K562 (cell line): ENCODE results near the gene VPS33B. TPM values are rescaled to one million over a fixed set of nuclear protein-coding genes. Genes with fewer than 3 reads are reported as not detected.
A peak's percentile ranks its signal among the peaks of the same experiment; 100 is the strongest.

ENCODE experiments used
- ATAC-seq: fragments of 200-7000 bp; cut with Tn5 transposase; 3 replicates; pipeline ENCODE4 v1.9.1; 2020; ENCODE audit warnings: moderate library complexity
- BruUV-seq: library from RNA; stranded (reverse); fragments of 400-500 nt; replicated peaks from 2 replicates; lab custom pipeline; 2021; lab: Mats Ljungman, UMichigan
- CTCF ChIA-PET: fragments of 300-600 bp; formaldehyde crosslinking; extraction: SDS; loops from one replicate; lab custom pipeline; 2021; ENCODE audit warnings: low intra/inter-chr PET ratio; lab: Yijun Ruan, JAX
- POLR2A ChIA-PET: fragments of 300-600, 350-650 bp; sonication (Branson Sonifier 250); formaldehyde crosslinking; extraction: SDS; loops from one replicate; lab custom pipeline; 2021; ENCODE audit warnings: antibody characterized with exemption, inconsistent platforms; lab: Yijun Ruan, JAX
- DNase-seq, 4 experiments: peaks; one replicate each; pipeline versions ENCODE4 v3.0.0 to v3.0.0-alpha.2; 2011 to 2018; ENCODE audit warnings: low spot score in 3 of 4, mixed read lengths in 3 of 4; ENCODE audit errors: extremely low read depth in 1 of 4
- FAIRE-seq: peaks from 2 replicates; lab custom pipeline; 2011; peaks lifted over from hg19 to GRCh38; lab: Jason Lieb, UNC
- H2AFZ ChIP-seq: 2 replicates; pipeline ENCODE4 v1.6.0; 2011; ENCODE audit warnings: low read depth, low read length, control low read depth, inconsistent platforms
- H3K27ac ChIP-seq: fragments of 200-600 bp; 3 replicates; pipeline ENCODE4 v1.8.0; 2011; ENCODE audit warnings: low read depth, mild to moderate bottlenecking, control low read depth, inconsistent platforms, low read length, moderate library complexity, mixed read lengths; ENCODE audit errors: extremely low read depth
- H3K27me3 ChIP-seq, 2 experiments: fragments of 300-600 bp in 1 of 2; 2 replicates in 1 of 2; 3 replicates in 1 of 2; pipeline versions ENCODE4 v1.6.0 to v1.8.0; 2011; ENCODE audit warnings: inconsistent platforms in 2 of 2, low read length in 2 of 2, mild to moderate bottlenecking in 1 of 2, mixed read lengths in 1 of 2, moderate library complexity in 1 of 2; ENCODE audit not compliant: control insufficient read depth in 2 of 2, insufficient read depth in 2 of 2
- H3K36me3 ChIP-seq: fragments of 300-600 bp; 3 replicates; pipeline ENCODE4 v1.8.0; 2011; ENCODE audit warnings: mild to moderate bottlenecking, low read length, inconsistent platforms; ENCODE audit not compliant: control insufficient read depth, insufficient read depth
- H3K4me1 ChIP-seq, 2 experiments: fragments of 200-600 bp in 1 of 2; replicated peaks in 1 of 2; 2 replicates in 1 of 2; 3 replicates in 1 of 2; pipeline versions ENCODE4 v1.5.1 to v1.8.0; 2011; ENCODE audit warnings: inconsistent platforms in 2 of 2, low read length in 2 of 2, mild to moderate bottlenecking in 1 of 2, mixed read lengths in 1 of 2, moderate library complexity in 1 of 2; ENCODE audit not compliant: control insufficient read depth in 2 of 2, insufficient read depth in 2 of 2
- H3K4me2 ChIP-seq: 2 replicates; pipeline ENCODE4 v1.6.1; 2011; ENCODE audit warnings: low read length, control low read depth, inconsistent platforms, mixed read lengths; ENCODE audit not compliant: insufficient read depth
- H3K4me3 ChIP-seq: fragments of 200-600 bp; sonication (generic), shearing (Covaris generic); 2 replicates; pipeline ENCODE4 v1.5.1; 2016; ENCODE audit warnings: control low read depth, inconsistent platforms
- H3K79me2 ChIP-seq: fragments of 200-600 bp; 3 replicates; pipeline ENCODE4 v1.8.0; 2011; ENCODE audit warnings: low read length, inconsistent platforms; ENCODE audit not compliant: control insufficient read depth, insufficient read depth
- H3K9ac ChIP-seq, 2 experiments: 2 replicates each; pipeline versions ENCODE4 v1.6.0 to v1.6.1; 2011; ENCODE audit warnings: low read depth in 2 of 2, low read length in 2 of 2, control low read depth in 1 of 2, inconsistent platforms in 1 of 2, mild to moderate bottlenecking in 1 of 2, mixed read lengths in 1 of 2; ENCODE audit not compliant: insufficient read depth in 1 of 2
- H3K9me1 ChIP-seq: one replicate; pipeline ENCODE4 v1.6.0; 2011; ENCODE audit warnings: inconsistent platforms, mild to moderate bottlenecking, low read length, moderate library complexity; ENCODE audit not compliant: control insufficient read depth, insufficient read depth
- H3K9me3 ChIP-seq: replicated peaks from 2 replicates; pipeline ENCODE4 v1.5.1; 2011; ENCODE audit warnings: low read depth, low read length, inconsistent platforms; ENCODE audit not compliant: control insufficient read depth, insufficient read depth
- H4K20me1 ChIP-seq: replicated peaks from 2 replicates; pipeline ENCODE4 v1.6.1; 2011; ENCODE audit warnings: low read length, inconsistent platforms, mixed read lengths; ENCODE audit not compliant: control insufficient read depth, insufficient read depth
- BCL6 ChIP-seq: fragments of 250-450 bp; sonication (Bioruptor Pico); IDR thresholded peaks from 2 replicates; pipeline ENCODE4 v1.4.0; 2020
- CREB1 ChIP-seq, 2 experiments: sonication (generic) in 1 of 2; formaldehyde crosslinking in 1 of 2; IDR thresholded peaks; 2 replicates each; pipeline versions ENCODE4 v1.6.1 to v1.8.0; 2012 to 2022; ENCODE audit warnings: inconsistent platforms in 1 of 2, mild to moderate bottlenecking in 1 of 2, missing genetic modification reagents in 1 of 2, moderate library complexity in 1 of 2
- DDX20 ChIP-seq: fragments of 450-650 bp; IDR thresholded peaks from 2 replicates; pipeline ENCODE4 v1.6.1; 2016; ENCODE audit warnings: missing genetic modification characterization, low read depth, mild to moderate bottlenecking, missing compliant biosample characterization, moderate library complexity
- FOXA3 ChIP-seq, 2 experiments: fragments of 450-650 bp in 1 of 2; sonication (generic) in 1 of 2; formaldehyde crosslinking; IDR thresholded peaks in 1 of 2; conservative IDR thresholded peaks in 1 of 2; 2 replicates each; pipeline versions ENCODE4 v1.4.0 to v1.8.0; 2020 to 2022; ENCODE audit warnings: mild to moderate bottlenecking in 2 of 2, missing genetic modification reagents in 1 of 2
- MIER1 ChIP-seq: fragments of 450-650 bp; IDR thresholded peaks from 2 replicates; pipeline ENCODE4 v1.6.1; 2016; ENCODE audit warnings: antibody characterized with exemption, mild to moderate bottlenecking, low read depth
- NCOA6 ChIP-seq: fragments of 450-650 bp; IDR thresholded peaks from 2 replicates; pipeline ENCODE4 v1.6.1; 2017; ENCODE audit warnings: mild to moderate bottlenecking
- NFIC ChIP-seq: fragments of 450-650 bp; IDR thresholded peaks from 2 replicates; pipeline ENCODE4 v1.6.1; 2017; ENCODE audit warnings: mild to moderate bottlenecking, inconsistent platforms
- RBM34 ChIP-seq: fragments of 200-400 bp; formaldehyde crosslinking; IDR thresholded peaks from 2 replicates; pipeline ENCODE4 v1.6.1; 2018; ENCODE audit warnings: low read length, borderline replicate concordance; ENCODE audit not compliant: insufficient read depth
- STAT5A ChIP-seq: IDR thresholded peaks from 2 replicates; pipeline ENCODE4 v1.6.1; 2012; ENCODE audit warnings: low read length, inconsistent platforms, borderline replicate concordance
- WHSC1 ChIP-seq: IDR thresholded peaks from one replicate; pipeline ENCODE4 v1.6.1; 2012; ENCODE audit warnings: low read length, control low read depth, inconsistent platforms
- ZEB2 ChIP-seq: fragments of 450-650 bp; IDR thresholded peaks from 2 replicates; pipeline ENCODE4 v1.6.1; 2016
- ZFPM2 ChIP-seq: fragments of 250-450 bp; sonication (Bioruptor Pico); IDR thresholded peaks from 2 replicates; pipeline ENCODE4 v1.5.1; 2022; ENCODE audit warnings: mild to moderate bottlenecking
- ZNF445 ChIP-seq: fragments of 250-450 bp; sonication (Bioruptor Pico); IDR thresholded peaks from 2 replicates; pipeline ENCODE4 v1.4.0; 2020; ENCODE audit warnings: low read depth, mild to moderate bottlenecking, moderate library complexity
- ZNF785 ChIP-seq: fragments of 250-450 bp; sonication (Bioruptor Pico); IDR thresholded peaks from 2 replicates; pipeline ENCODE4 v1.4.0; 2020; ENCODE audit warnings: mild to moderate bottlenecking
- WGBS: fragments of 100-300 bp; shearing (Covaris generic); methylation state at CpG from one replicate; pipeline ENCODE4 v1.1.6; 2016; ENCODE audit warnings: low coverage, mixed read lengths; ENCODE audit not compliant: insufficient coverage; ENCODE audit errors: missing lambda C conversion rate; 5-methylcytosine and 5-hydroxymethylcytosine counted together
- in situ Hi-C: fragments of 300-500 bp; cut with MboI; formaldehyde crosslinking; loops from 4 replicates; pipeline ENCODE4 v1.15.0; 2018; ENCODE audit warnings: inconsistent platforms, mixed read lengths
- intact Hi-C: fragments of 100-400 bp; cut with micrococcal nuclease; formaldehyde crosslinking; loops from 2 replicates; pipeline ENCODE4 v1.14.2; 2022
- polyA plus RNA-seq, 8 experiments: library from polyadenylated mRNA; depleted of rRNA in 4 of 8; stranded (reverse) in 5 of 8; unstranded in 3 of 8; fragments of >200 nt; fragmentation: Nextera tagmentation in 2 of 8; fragmentation: Illumina TruSeq in 1 of 8; extraction: Ambion mirVana in 2 of 8; extraction: Trizol in 1 of 8; gene quantifications; 2 replicates each; pipeline versions ENCODE4 v1.2.1 to v1.2.3, GENCODE V29; 2011 to 2014; ENCODE audit warnings: inconsistent platforms in 1 of 8, missing spikeins in 1 of 8
- total RNA-seq, 7 experiments: library from RNA; depleted of rRNA in 6 of 7; stranded (reverse); fragments of >200 nt in 6 of 7; fragmentation: Illumina TruSeq in 2 of 7; extraction: Trizol in 2 of 7; gene quantifications; 2 replicates each; pipeline versions ENCODE4 v1.2.1 to v1.2.3, GENCODE V29; 2011 to 2021; ENCODE audit warnings: low replicate concordance in 1 of 7
- TF ChIP-seq, protein P1 (sequence below): fragments of 250-450 bp; sonication (Bioruptor Pico); IDR thresholded peaks from 2 replicates; pipeline ENCODE4 v1.9.0; 2021; ENCODE audit warnings: mild to moderate bottlenecking, inconsistent platforms
- TF ChIP-seq, protein P2 (sequence below), 2 experiments: fragments of 450-650 bp; IDR thresholded peaks; 2 replicates each; pipeline ENCODE4 v1.6.1; 2016
- TF ChIP-seq, protein P3 (sequence below): fragments of 450-650 bp; conservative IDR thresholded peaks from 2 replicates; pipeline ENCODE4 v1.6.1; 2016; ENCODE audit warnings: missing genetic modification characterization, low read depth, mild to moderate bottlenecking, control low read depth, missing compliant biosample characterization

Gene VPS33B
- total and polyA plus RNA-seq, 9 of the 15 experiments (the other 6 are each of a cell fraction or from before 2014, with no cell fraction given): 9.4 to 25.5 (median 14.8) TPM

DNA sequence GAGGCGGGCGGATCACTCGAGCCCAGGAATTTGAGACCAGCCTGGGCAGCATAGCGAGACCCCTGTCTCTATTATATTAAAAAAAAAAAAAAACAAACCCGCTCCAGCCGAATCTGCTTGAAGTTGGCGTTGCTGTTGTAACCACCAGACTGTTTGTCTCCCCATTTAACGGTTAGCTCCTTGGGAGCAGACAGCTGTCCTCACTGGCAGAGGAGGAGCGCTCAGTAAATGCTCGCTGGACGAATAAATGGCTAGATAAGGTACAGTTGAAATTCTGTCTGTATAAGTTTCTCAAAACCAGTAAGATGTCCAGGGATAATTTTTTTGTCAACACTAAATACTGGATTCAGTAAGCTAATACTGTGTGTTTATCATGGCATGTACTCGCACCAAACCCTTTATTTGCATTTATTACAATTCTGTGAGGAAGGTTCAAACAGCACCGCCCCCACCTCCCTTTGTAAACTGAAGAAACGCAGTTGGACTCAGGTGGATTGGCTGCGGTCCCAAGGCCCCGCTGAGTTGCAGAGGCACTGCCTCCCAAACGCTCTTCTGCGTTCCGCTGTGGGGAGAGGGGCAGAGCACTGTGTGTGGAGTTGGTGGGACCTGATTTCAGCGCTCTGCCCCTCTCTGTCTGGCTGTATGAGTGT, 66.6 kb downstream of the VPS33B start:
- no peaks in the 10 kb centered on the region for H4K20me1 ChIP-seq
- FAIRE-seq (no peak), ATAC-seq (peak; percentile 10; the same call in 2 of the 3 replicates), DNase-seq (peak in 2 of 4 experiments; percentile 41 to 62)
- peak overlapping the region; percentile 79 for H3K4me2 ChIP-seq
- TSS peak; percentile 64 for BruUV-seq
- H3K27me3 ChIP-seq: no peaks in the 10 kb centered on the region
- peak overlapping the region; percentile 95 for H3K27ac ChIP-seq
- no peaks in the 10 kb centered on the region for H3K9me1 ChIP-seq
- CTCF ChIA-PET: no interaction called here
- POLR2A ChIA-PET: interaction anchor here (0.6 to 2.6 kb wide), 4 partner anchors 8 to 303 kb away, joined by 3 to 14 read pairs (median 5); partner anchors contain the start of gene UNC45A
- intact Hi-C loops: loop anchor here (5.0 kb wide), 1 partner anchor 37 kb away; the partner anchor contains the start of gene PRC1
- H2AFZ ChIP-seq: peak overlapping the region; percentile 4; the same call in 1 of the 2 replicates
- in situ Hi-C loops: no loop called here
- H3K79me2 ChIP-seq: peaks cover 27% of the 10 kb centered on the region
- H3K36me3 ChIP-seq: peaks cover 63% of the 10 kb centered on the region
- H3K9ac ChIP-seq: peak overlapping the region; percentile 92 to 93
- H3K4me3 ChIP-seq: peak overlapping the region; percentile 50
- H3K4me1 ChIP-seq: peaks cover 8 to 44% of the 10 kb centered on the region in 2 experiments; a peak in 4 of 5 replicates
- WGBS: 2% methylated on average over 20 of the region's 20 CpGs
- no peaks in the 10 kb centered on the region for H3K9me3 ChIP-seq
- TF ChIP-seq, protein P1, sequence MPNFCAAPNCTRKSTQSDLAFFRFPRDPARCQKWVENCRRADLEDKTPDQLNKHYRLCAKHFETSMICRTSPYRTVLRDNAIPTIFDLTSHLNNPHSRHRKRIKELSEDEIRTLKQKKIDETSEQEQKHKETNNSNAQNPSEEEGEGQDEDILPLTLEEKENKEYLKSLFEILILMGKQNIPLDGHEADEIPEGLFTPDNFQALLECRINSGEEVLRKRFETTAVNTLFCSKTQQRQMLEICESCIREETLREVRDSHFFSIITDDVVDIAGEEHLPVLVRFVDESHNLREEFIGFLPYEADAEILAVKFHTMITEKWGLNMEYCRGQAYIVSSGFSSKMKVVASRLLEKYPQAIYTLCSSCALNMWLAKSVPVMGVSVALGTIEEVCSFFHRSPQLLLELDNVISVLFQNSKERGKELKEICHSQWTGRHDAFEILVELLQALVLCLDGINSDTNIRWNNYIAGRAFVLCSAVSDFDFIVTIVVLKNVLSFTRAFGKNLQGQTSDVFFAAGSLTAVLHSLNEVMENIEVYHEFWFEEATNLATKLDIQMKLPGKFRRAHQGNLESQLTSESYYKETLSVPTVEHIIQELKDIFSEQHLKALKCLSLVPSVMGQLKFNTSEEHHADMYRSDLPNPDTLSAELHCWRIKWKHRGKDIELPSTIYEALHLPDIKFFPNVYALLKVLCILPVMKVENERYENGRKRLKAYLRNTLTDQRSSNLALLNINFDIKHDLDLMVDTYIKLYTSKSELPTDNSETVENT: 0 out of 2 replicates have a peak, but pooled peaks have one; percentile 40
- TF ChIP-seq NCOA6 (no peak), FOXA3 (CRISPR knock-in tag; conservative IDR thresholded peaks at IDR 0.05 in 1 of 2, IDR thresholded peaks at IDR 0.05 in 1 of 2) (no peak), RBM34 (no peak), ZEB2 (0 out of 2 replicates have a peak, but pooled peaks have one; percentile 17), ZNF785 (CRISPR knock-in tag) (no peak), ZNF445 (CRISPR knock-in tag) (no peak), MIER1 (no peak), CREB1 (IDR thresholded peaks at IDR 0.05) (0 out of 2 replicates have a peak, but pooled peaks have one; percentile 24), CREB1 (CRISPR knock-in tag; IDR thresholded peaks at IDR 0.05) (no peak), BCL6 (CRISPR knock-in tag) (no peak), WHSC1 (no peak), ZFPM2 (CRISPR knock-in tag) (no peak), STAT5A (no peak), DDX20 (tag) (no peak), NFIC (peak; percentile 57)
- TF ChIP-seq, protein P2, sequence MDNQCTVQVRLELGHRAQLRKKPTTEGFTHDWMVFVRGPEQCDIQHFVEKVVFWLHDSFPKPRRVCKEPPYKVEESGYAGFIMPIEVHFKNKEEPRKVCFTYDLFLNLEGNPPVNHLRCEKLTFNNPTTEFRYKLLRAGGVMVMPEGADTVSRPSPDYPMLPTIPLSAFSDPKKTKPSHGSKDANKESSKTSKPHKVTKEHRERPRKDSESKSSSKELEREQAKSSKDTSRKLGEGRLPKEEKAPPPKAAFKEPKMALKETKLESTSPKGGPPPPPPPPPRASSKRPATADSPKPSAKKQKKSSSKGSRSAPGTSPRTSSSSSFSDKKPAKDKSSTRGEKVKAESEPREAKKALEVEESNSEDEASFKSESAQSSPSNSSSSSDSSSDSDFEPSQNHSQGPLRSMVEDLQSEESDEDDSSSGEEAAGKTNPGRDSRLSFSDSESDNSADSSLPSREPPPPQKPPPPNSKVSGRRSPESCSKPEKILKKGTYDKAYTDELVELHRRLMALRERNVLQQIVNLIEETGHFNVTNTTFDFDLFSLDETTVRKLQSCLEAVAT (IDR thresholded peaks at IDR 0.05): 0 out of 4 replicates have a peak, but pooled peaks of 1 of the 2 experiments have one; percentile 9
- TF ChIP-seq, protein P3, sequence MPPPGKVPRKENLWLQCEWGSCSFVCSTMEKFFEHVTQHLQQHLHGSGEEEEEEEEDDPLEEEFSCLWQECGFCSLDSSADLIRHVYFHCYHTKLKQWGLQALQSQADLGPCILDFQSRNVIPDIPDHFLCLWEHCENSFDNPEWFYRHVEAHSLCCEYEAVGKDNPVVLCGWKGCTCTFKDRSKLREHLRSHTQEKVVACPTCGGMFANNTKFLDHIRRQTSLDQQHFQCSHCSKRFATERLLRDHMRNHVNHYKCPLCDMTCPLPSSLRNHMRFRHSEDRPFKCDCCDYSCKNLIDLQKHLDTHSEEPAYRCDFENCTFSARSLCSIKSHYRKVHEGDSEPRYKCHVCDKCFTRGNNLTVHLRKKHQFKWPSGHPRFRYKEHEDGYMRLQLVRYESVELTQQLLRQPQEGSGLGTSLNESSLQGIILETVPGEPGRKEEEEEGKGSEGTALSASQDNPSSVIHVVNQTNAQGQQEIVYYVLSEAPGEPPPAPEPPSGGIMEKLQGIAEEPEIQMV: no peak
